T-helper 2 cell (primary cell): Measurements from ENCODE around the gene FBXO31.
A peak's percentile ranks its signal among the peaks of the same experiment; 100 is the strongest.

ENCODE experiments used
- DNase-seq, 5 experiments: peaks; one replicate each; pipeline versions ENCODE4 v3.0.0 to v3.0.0-alpha.2; 2012 to 2022
- total RNA-seq, 2 donors: gene quantifications; one replicate each; lab custom pipeline; 2026; lab: John Stamatoyannopoulos, UW

Gene FBXO31
- 41.9 to 53.6 reads per million in 2 donors for total RNA-seq

GRCh38 chr16:87383505-87384161 lies at the start of gene FBXO31:
TSS of gene FBXO31 (minus strand) at chr16:87383776. CDS start at chr16:87383744, 32 bp downstream.
- DNase-seq, result peak; percentile 83 to 86 (median 85)

- DNase-seq, result no peak
These were observed 48.8 kb upstream of the FBXO31 start for GRCh38 chr16:87432330-87432915.

GRCh38 chr16:87431926-87432325 lies 48.4 kb upstream of the FBXO31 start:
- no peak for DNase-seq

- DNase-seq, result no peak
These were observed 43.0 kb upstream of the FBXO31 start for GRCh38 chr16:87426423-87427215.

- no peak for DNase-seq
These were observed 42.4 kb upstream of the FBXO31 start for GRCh38 chr16:87425941-87426340.

- no peak for DNase-seq
These were observed 40.7 kb upstream of the FBXO31 start for GRCh38 chr16:87424266-87424665.

GRCh38 chr16:87423429-87423828 lies 39.9 kb upstream of the FBXO31 start:
- DNase-seq, result no peak

- no peak for DNase-seq
These were observed 38.5 kb upstream of the FBXO31 start for GRCh38 chr16:87422106-87422505.

GRCh38 chr16:87421003-87421912 lies 37.7 kb upstream of the FBXO31 start:
- DNase-seq, result no peak

- DNase-seq, result no peak
These were observed 36.7 kb upstream of the FBXO31 start for GRCh38 chr16:87420026-87421002.

- no peak for DNase-seq
These were observed 35.1 kb upstream of the FBXO31 start for GRCh38 chr16:87418644-87419043.

GRCh38 chr16:87418216-87418615 lies 34.6 kb upstream of the FBXO31 start:
- DNase-seq, result no peak

- DNase-seq, result no peak
These were observed 33.9 kb upstream of the FBXO31 start for GRCh38 chr16:87417528-87417910.

- DNase-seq, result peak in 1 of 5 experiments; percentile 34
These were observed 33.4 kb upstream of the FBXO31 start for GRCh38 chr16:87416826-87417527.

- DNase-seq, result no peak
These were observed 31.9 kb upstream of the FBXO31 start for GRCh38 chr16:87415441-87415840.

GRCh38 chr16:87414251-87414680 lies 30.7 kb upstream of the FBXO31 start:
- DNase-seq, result no peak

GRCh38 chr16:87412996-87413421 lies 29.4 kb upstream of the FBXO31 start:
- no peak for DNase-seq

GRCh38 chr16:87412371-87412995 lies 28.9 kb upstream of the FBXO31 start:
- no peak for DNase-seq

GRCh38 chr16:87411375-87412271 lies 28.0 kb upstream of the FBXO31 start:
- no peak for DNase-seq
